Activated B cell treated with CpG ODN at 0.5 μM for 24 hours (primary cell): Measurements from ENCODE around the gene ABHD12. TPM values are rescaled to one million over a fixed set of nuclear protein-coding genes. Genes with fewer than 3 reads are reported as not detected.
A peak's percentile ranks its signal among the peaks of the same experiment; 100 is the strongest.

Experiments used
- ATAC-seq: fragments of 200-7000 bp; cut with Tn5 transposase; one replicate; pipeline ENCODE4 v1.10.0; 2021; ENCODE audit warnings: low read depth, mild to moderate bottlenecking, moderate library complexity
- CTCF ChIA-PET: fragments of 350-600 bp; sonication (Branson Sonifier 250); formaldehyde crosslinking; loops from one replicate; lab custom pipeline; 2021; ENCODE audit warnings: antibody characterized with exemption; lab: Charles Lee
- POLR2A ChIA-PET: fragments of 350-600 bp; sonication (Branson Sonifier 250); formaldehyde crosslinking; loops from one replicate; lab custom pipeline; 2021; ENCODE audit warnings: antibody characterized with exemption; lab: Charles Lee
- DNase-seq: peaks from one replicate; pipeline ENCODE4 v3.0.0; 2022
- H3K27ac Mint-ChIP-seq: one replicate; pipeline ENCODE4 v1.8.0; 2020; ENCODE audit warnings: mixed read lengths
- H3K27me3 Mint-ChIP-seq: one replicate; pipeline ENCODE4 v1.8.0; 2021; ENCODE audit warnings: mixed read lengths
- H3K36me3 Mint-ChIP-seq: one replicate; pipeline ENCODE4 v1.8.0; 2021; ENCODE audit warnings: low read depth, mixed read lengths
- H3K4me1 Mint-ChIP-seq: one replicate; pipeline ENCODE4 v1.8.0; 2021; ENCODE audit warnings: mixed read lengths
- H3K4me3 Mint-ChIP-seq: one replicate; pipeline ENCODE4 v1.8.0; 2020; ENCODE audit warnings: mild to moderate bottlenecking, mixed read lengths
- H3K9me3 Mint-ChIP-seq: one replicate; pipeline ENCODE4 v1.8.0; 2020; ENCODE audit warnings: mixed read lengths
- intact Hi-C: fragments of 100-400 bp; cut with micrococcal nuclease; formaldehyde crosslinking; loops from one replicate; pipeline ENCODE4 v1.15.1; 2024
- total RNA-seq: library from RNA; stranded (reverse); gene quantifications from 2 replicates; pipeline ENCODE4 v1.2.3, GENCODE V29; 2022
- TF ChIP-seq, protein P1 (sequence below): fragments of 200-600 bp; IDR thresholded peaks from one replicate; pipeline ENCODE4 v1.8.0; 2022; ENCODE audit warnings: antibody characterized with exemption, mild to moderate bottlenecking

ABHD12 gene
- total RNA-seq, 1 donor from 2014 or later: 16.3 TPM

GRCh38 chr20:25421102-25421501, 30.5 kb upstream of the ABHD12 start:
- no peaks in the 10 kb centered on the region for H3K27me3 Mint-ChIP-seq
- intact Hi-C loops: no loop called here
- no peak overlapping the region for H3K27ac Mint-ChIP-seq
- no peak overlapping the region for H3K4me3 Mint-ChIP-seq
- no peak for DNase-seq
- no peaks in the 10 kb centered on the region for H3K4me1 Mint-ChIP-seq
- TF ChIP-seq, protein P1, sequence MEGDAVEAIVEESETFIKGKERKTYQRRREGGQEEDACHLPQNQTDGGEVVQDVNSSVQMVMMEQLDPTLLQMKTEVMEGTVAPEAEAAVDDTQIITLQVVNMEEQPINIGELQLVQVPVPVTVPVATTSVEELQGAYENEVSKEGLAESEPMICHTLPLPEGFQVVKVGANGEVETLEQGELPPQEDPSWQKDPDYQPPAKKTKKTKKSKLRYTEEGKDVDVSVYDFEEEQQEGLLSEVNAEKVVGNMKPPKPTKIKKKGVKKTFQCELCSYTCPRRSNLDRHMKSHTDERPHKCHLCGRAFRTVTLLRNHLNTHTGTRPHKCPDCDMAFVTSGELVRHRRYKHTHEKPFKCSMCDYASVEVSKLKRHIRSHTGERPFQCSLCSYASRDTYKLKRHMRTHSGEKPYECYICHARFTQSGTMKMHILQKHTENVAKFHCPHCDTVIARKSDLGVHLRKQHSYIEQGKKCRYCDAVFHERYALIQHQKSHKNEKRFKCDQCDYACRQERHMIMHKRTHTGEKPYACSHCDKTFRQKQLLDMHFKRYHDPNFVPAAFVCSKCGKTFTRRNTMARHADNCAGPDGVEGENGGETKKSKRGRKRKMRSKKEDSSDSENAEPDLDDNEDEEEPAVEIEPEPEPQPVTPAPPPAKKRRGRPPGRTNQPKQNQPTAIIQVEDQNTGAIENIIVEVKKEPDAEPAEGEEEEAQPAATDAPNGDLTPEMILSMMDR: no peak
- H3K36me3 Mint-ChIP-seq: no peaks in the 10 kb centered on the region
- H3K9me3 Mint-ChIP-seq: no peaks in the 10 kb centered on the region
- ATAC-seq: no peak
- POLR2A ChIA-PET: no interaction called here
- CTCF ChIA-PET: no interaction called here

GRCh38 chr20:25418776-25419175, 28.1 kb upstream of the ABHD12 start:
- ChIA-PET POLR2A (no interaction called here), CTCF (no interaction called here)
- H3K9me3 Mint-ChIP-seq: no peaks in the 10 kb centered on the region
- H3K36me3 Mint-ChIP-seq: no peaks in the 10 kb centered on the region
- DNase-seq (no peak), ATAC-seq (no peak)
- no peaks in the 10 kb centered on the region for H3K27me3 Mint-ChIP-seq
- no peak overlapping the region for H3K4me3 Mint-ChIP-seq
- TF ChIP-seq, protein P1: no peak
- intact Hi-C loops: no loop called here
- H3K27ac Mint-ChIP-seq: no peak overlapping the region
- H3K4me1 Mint-ChIP-seq: no peaks in the 10 kb centered on the region

DNA sequence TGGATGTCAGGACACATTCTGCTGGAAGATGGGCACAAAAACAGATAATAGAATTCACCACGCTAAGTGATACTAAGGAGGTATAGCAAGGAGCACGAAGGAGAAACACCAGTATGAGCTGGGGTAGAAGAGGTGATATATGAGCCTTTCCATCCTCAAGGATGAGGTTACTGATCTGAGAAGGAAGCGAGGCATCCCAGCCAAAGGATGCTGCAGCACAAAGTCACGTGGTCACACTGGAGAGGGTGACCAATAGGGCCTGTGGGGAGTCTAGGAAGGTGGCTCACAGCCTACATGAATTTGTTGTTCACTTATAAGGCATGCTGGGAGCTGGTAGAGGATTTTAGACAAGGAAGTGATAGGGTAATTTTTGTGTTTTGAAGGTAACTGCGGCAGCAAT, 18.3 kb upstream of the ABHD12 start:
- TF ChIP-seq, protein P1: no peak
- intact Hi-C loops: no loop called here
- no peaks in the 10 kb centered on the region for H3K27me3 Mint-ChIP-seq
- ChIA-PET POLR2A (no interaction called here), CTCF (interaction anchor here (1.1 to 3.7 kb wide), 3 partner anchors 10 to 413 kb away, joined by 3 to 17 read pairs (median 9); no protein-coding TSS in a partner anchor)
- H3K27ac Mint-ChIP-seq: no peak overlapping the region
- no peak overlapping the region for H3K4me3 Mint-ChIP-seq
- peaks cover 3% of the 10 kb centered on the region for H3K36me3 Mint-ChIP-seq
- H3K9me3 Mint-ChIP-seq: peaks cover 1% of the 10 kb centered on the region
- no peak for DNase-seq
- ATAC-seq: no peak
- H3K4me1 Mint-ChIP-seq: peaks cover 17% of the 10 kb centered on the region

GRCh38 chr20:25408170-25408547, 17.5 kb upstream of the ABHD12 start:
- DNase-seq (no peak), ATAC-seq (no peak)
- H3K4me1 Mint-ChIP-seq: peaks cover 17% of the 10 kb centered on the region
- peaks cover 3% of the 10 kb centered on the region for H3K36me3 Mint-ChIP-seq
- ChIA-PET POLR2A (interaction anchor here (1.1 to 1.5 kb wide), 3 partner anchors 17 to 350 kb away, joined by 3 to 13 read pairs (median 7); partner anchors contain the start of genes ABHD12 and ACSS1), CTCF (interaction anchor here (1.8 to 3.7 kb wide), 2 partner anchors 9 to 113 kb away, joined by 9 to 17 read pairs; no protein-coding TSS in a partner anchor)
- H3K9me3 Mint-ChIP-seq: peaks cover 5% of the 10 kb centered on the region
- no peaks in the 10 kb centered on the region for H3K27me3 Mint-ChIP-seq
- TF ChIP-seq, protein P1: no peak
- H3K27ac Mint-ChIP-seq: peak overlapping the region; percentile 15
- H3K4me3 Mint-ChIP-seq: peak overlapping the region; percentile 91
- intact Hi-C loops: no loop called here

GRCh38 chr20:25407311-25408169, 16.9 kb upstream of the ABHD12 start, which contains the start of gene GINS1:
Gene GINS1, plus strand, starts transcription at chr20:25407673. Its CDS starts 148 bp downstream, at chr20:25407821.
- peaks cover 17% of the 10 kb centered on the region for H3K4me1 Mint-ChIP-seq
- ATAC-seq (peak; percentile 93), DNase-seq (peak; percentile 70)
- H3K27me3 Mint-ChIP-seq: no peaks in the 10 kb centered on the region
- intact Hi-C loops: loop anchor here (1.0 to 2.0 kb wide), 3 partner anchors 17 to 289 kb away; partner anchors contain the start of genes ABHD12, NANP and ZNF337
- H3K36me3 Mint-ChIP-seq: peaks cover 3% of the 10 kb centered on the region
- peak within 1 kb of the TSS; percentile 91 for H3K4me3 Mint-ChIP-seq
- TF ChIP-seq, protein P1: no peak
- peak within 1 kb of the TSS; percentile 76 for H3K27ac Mint-ChIP-seq
- CTCF ChIA-PET: interaction anchor here (1.8 to 3.7 kb wide), 2 partner anchors 8 to 112 kb away, joined by 9 to 17 read pairs; no protein-coding TSS in a partner anchor
- POLR2A ChIA-PET: interaction anchor here (0.7 to 1.5 kb wide), 6 partner anchors 15 to 349 kb away, joined by 3 to 13 read pairs (median 3); partner anchors contain the start of genes ABHD12 and ACSS1
- peaks cover 8% of the 10 kb centered on the region for H3K9me3 Mint-ChIP-seq
